Transverse colon (tissue), 4 donors: ENCODE results near the gene ATG4B. TPM values are rescaled to one million over a fixed set of nuclear protein-coding genes. Genes with fewer than 3 reads are reported as not detected.

ENCODE experiments used
- DNase-seq: peaks from one replicate; pipeline ENCODE4 v3.0.0-alpha.2; 2019
- H3K27ac ChIP-seq, 4 donors: fragments of 200-600 bp; sonication (generic); 2 replicates each; pipeline ENCODE4 v1.5.1; 2016 to 2018; ENCODE audit warnings: inconsistent platforms in 4 of 4
- H3K27me3 ChIP-seq: fragments of 200-600 bp; sonication (generic); 2 replicates; pipeline ENCODE4 v1.5.1; 2017; ENCODE audit warnings: inconsistent platforms
- H3K36me3 ChIP-seq, 4 donors: fragments of 200-600 bp; sonication (generic); 2 replicates each; pipeline ENCODE4 v1.5.1; 2017 to 2019; ENCODE audit warnings: inconsistent platforms in 4 of 4
- H3K4me1 ChIP-seq, 4 donors: fragments of 200-600 bp; sonication (generic); 2 replicates each; pipeline ENCODE4 v1.5.1; 2017 to 2020; ENCODE audit warnings: inconsistent platforms in 4 of 4
- H3K4me3 ChIP-seq, 4 donors: fragments of 200-600 bp; sonication (generic); 1 replicate in 1 of 4; 2 replicates in 3 of 4; pipeline versions ENCODE4 v1.5.1 to v1.6.1; 2017 to 2019; ENCODE audit warnings: inconsistent platforms in 4 of 4
- H3K9me3 ChIP-seq, 2 donors: fragments of 200-600 bp; sonication (generic); 2 replicates each; pipeline ENCODE4 v1.5.1; 2017 to 2019; ENCODE audit warnings: inconsistent platforms in 2 of 2
- CTCF ChIP-seq, 5 experiments: fragments of 200-600 bp in 3 of 5; fragments of 450-650 bp in 2 of 5; sonication (generic) in 3 of 5; IDR thresholded peaks; 1 replicate in 2 of 5; 2 replicates in 3 of 5; pipeline ENCODE4 v1.5.1; 2016 to 2017; ENCODE audit warnings: antibody characterized with exemption in 5 of 5, inconsistent platforms in 3 of 5, mild to moderate bottlenecking in 2 of 5, moderate library complexity in 1 of 5
- EP300 ChIP-seq: sonication (generic); formaldehyde crosslinking; IDR thresholded peaks from one replicate; pipeline ENCODE4 v1.6.1; 2017; ENCODE audit warnings: antibody characterized with exemption, low read depth
- POLR2A ChIP-seq: fragments of 450-650 bp; IDR thresholded peaks from one replicate; pipeline ENCODE4 v1.6.1; 2016; ENCODE audit warnings: antibody characterized with exemption, mild to moderate bottlenecking, moderate library complexity
- POLR2AphosphoS5 ChIP-seq, 3 donors: sonication (generic); formaldehyde crosslinking; IDR thresholded peaks; one replicate each; pipeline ENCODE4 v1.6.1; 2016; ENCODE audit warnings: antibody characterized with exemption in 3 of 3
- WGBS, 2 donors: methylation state at CpG; one replicate each; pipeline ENCODE4 v1.1.5; 2018; ENCODE audit warnings: low coverage in 1 of 2; 5-methylcytosine and 5-hydroxymethylcytosine counted together
- in situ Hi-C, 4 donors: fragments of 200-750 bp; cut with MboI; loops; one replicate each; pipeline versions ENCODE4 v1.15.0 to v1.15.1; 2017; ENCODE audit warnings: low sequenced_read_pairs in 3 of 4, low pct_ligation_motif_present in 1 of 4, low pct_unique_long_range_greater_than_20kb in 1 of 4
- intact Hi-C: fragments of 100-400 bp; cut with DNase I; formaldehyde crosslinking; loops from one replicate; pipeline ENCODE4 v1.15.1; 2023; ENCODE audit warnings: low total_unique reads
- total RNA-seq, 4 donors: library from RNA; depleted of rRNA; stranded (reverse); fragments of >200 nt; gene quantifications; one replicate each; pipeline ENCODE4 v1.1.0, GENCODE V29; 2016

The ATG4B gene
- total RNA-seq, 4 donors from 2014 or later = 62.9 to 400 (median 137) TPM

- H3K27me3 ChIP-seq = no peaks in the 10 kb centered on the region
- no peak overlapping the region for H3K27ac ChIP-seq
- no peaks in the 10 kb centered on the region for H3K4me1 ChIP-seq
- TF ChIP-seq POLR2A (no peak), POLR2AphosphoS5 (IDR thresholded peaks at IDR 0.05) (no peak), EP300 (no peak), CTCF (IDR thresholded peaks at IDR 0.05) (no peak)
- intact Hi-C loops (no loop called here), in situ Hi-C loops (no loop called here)
- peaks cover 0 to under 1% of the 10 kb centered on the region in 2 donors for H3K9me3 ChIP-seq
- no peak for DNase-seq
- WGBS, 2 donors = 96 to 98% methylated on average over 14 to 16 of the region's 16 CpGs
- no peak overlapping the region for H3K4me3 ChIP-seq
- peaks cover 0 to 12% (median 6%) of the 10 kb centered on the region in 4 donors for H3K36me3 ChIP-seq
Observed at GRCh38 chr2:241593271-241593670, 44.2 kb upstream of the ATG4B start.

DNA sequence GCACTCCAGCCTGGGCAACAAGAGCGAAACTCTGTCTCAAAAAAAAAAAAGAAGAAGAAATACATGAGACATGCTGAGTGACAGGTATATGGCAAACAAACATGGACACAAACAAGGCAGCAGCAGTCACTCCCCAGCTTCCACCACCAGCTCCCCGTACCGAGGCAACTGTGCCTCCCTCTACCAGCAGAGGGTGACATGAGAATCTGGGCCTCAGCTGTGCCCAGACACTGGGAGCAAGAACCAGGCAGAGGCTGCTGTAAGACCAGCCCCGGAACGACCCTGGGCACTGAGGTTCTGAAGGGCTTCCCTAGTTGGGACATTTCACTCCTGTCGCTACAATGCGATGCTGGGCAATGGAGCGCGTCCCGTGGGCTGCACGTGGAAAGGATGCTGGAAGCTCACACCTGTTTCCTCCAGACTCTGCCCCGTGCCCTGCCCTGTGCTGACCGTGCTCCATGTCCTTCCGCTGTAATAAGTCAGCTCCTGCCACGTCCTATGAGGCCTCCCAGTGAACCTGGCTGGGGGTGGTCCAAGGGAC, 41.8 kb upstream of the ATG4B start:
- peaks cover 0 to 26% (median 6%) of the 10 kb centered on the region in 4 donors for H3K36me3 ChIP-seq
- H3K27me3 ChIP-seq = no peaks in the 10 kb centered on the region
- H3K4me3 ChIP-seq = no peak overlapping the region
- intact Hi-C loops = no loop called here
- DNase-seq = no peak
- H3K4me1 ChIP-seq = no peaks in the 10 kb centered on the region
- WGBS, 2 donors = 85 to 92% methylated on average over 4 to 15 of the region's 15 CpGs
- H3K9me3 ChIP-seq = no peaks in the 10 kb centered on the region
- TF ChIP-seq CTCF (IDR thresholded peaks at IDR 0.05) (no peak), EP300 (no peak), POLR2AphosphoS5 (IDR thresholded peaks at IDR 0.05) (no peak), POLR2A (no peak)
- in situ Hi-C loops = no loop called here
- H3K27ac ChIP-seq = no peak overlapping the region

DNA sequence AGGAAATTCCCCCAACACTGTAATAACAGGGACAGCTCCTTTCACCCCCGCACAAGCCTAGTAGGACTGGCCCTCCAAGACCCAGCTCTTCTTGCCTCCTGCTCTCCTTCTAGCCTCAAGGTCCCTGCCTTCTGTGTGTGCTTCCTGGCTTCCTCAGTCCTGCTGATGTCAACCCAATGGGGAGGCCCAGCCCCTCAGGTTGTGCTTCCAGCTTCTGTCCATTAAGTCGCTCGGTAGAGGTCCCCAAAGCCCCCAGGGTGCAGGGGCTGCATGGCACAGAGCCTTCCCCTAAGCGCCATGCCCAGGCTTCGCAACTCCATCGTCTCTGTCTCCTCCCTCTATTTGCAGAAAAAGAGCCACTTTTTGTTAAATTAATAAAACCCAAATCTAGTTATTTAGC, 39.9 kb upstream of the ATG4B start:
- intact Hi-C loops (no loop called here), in situ Hi-C loops (no loop called here)
- no peak for TF ChIP-seq EP300
- TF ChIP-seq POLR2AphosphoS5 (IDR thresholded peaks at IDR 0.05) = no peak
- TF ChIP-seq CTCF (IDR thresholded peaks at IDR 0.05) = no peak
- no peak for TF ChIP-seq POLR2A
- DNase-seq = no peak
- 92 to 100% methylated on average over 3 to 6 of the region's 6 CpGs for WGBS, 2 donors
- no peaks in the 10 kb centered on the region for H3K27me3 ChIP-seq
- H3K36me3 ChIP-seq = peaks cover 0 to 41% (median 9%) of the 10 kb centered on the region in 4 donors
- no peaks in the 10 kb centered on the region for H3K4me1 ChIP-seq
- H3K27ac ChIP-seq = no peak overlapping the region
- H3K9me3 ChIP-seq = no peaks in the 10 kb centered on the region
- H3K4me3 ChIP-seq = no peak overlapping the region

DNA sequence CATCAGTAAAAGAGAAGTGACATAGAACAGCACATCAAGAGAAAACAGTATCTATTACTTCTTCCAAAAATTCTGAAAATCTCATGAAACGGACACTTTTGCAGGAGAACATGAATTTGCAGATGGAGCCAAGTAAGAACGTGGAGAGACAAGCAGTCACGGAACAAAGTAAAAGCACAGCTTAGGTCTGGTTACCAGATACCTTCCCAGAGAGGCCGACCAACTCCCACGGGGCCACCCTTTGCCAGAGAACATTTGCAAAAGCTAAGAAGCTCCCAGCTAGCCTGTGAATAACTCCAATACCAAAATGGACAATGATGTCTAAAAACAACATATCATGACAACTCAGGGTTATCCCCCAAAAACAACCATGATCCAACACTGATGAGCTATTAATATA, 39.4 kb upstream of the ATG4B start:
- no peak for TF ChIP-seq CTCF (IDR thresholded peaks at IDR 0.05)
- TF ChIP-seq POLR2A = no peak
- no peak for TF ChIP-seq EP300
- TF ChIP-seq POLR2AphosphoS5 (IDR thresholded peaks at IDR 0.05) = no peak
- no peak for DNase-seq
- Histone ChIP-seq H3K36me3 (peaks cover 0 to 44% (median 9%) of the 10 kb centered on the region in 4 donors), H3K27me3 (no peaks in the 10 kb centered on the region), H3K27ac (no peak overlapping the region), H3K9me3 (no peaks in the 10 kb centered on the region), H3K4me3 (no peak overlapping the region), H3K4me1 (no peaks in the 10 kb centered on the region)
- intact Hi-C loops = no loop called here
- in situ Hi-C loops = no loop called here
- WGBS, 2 donors = 53 to 70% methylated on average over 4 to 5 of the region's 5 CpGs
